ENCODE data around the gene TMX1.
A peak's percentile ranks its signal among the peaks of the same experiment; 100 is the strongest.

TMX1 gene

GRCh38 chr14:51239813-51240803, at the start of gene TMX1:
TMX1 (plus strand) TSS chr14:51240247; CDS start chr14:51240293, 46 bp downstream.
- CTCF ChIA-PET = interaction anchor here (0.6 to 0.7 kb wide), 3 partner anchors 288 to 978 kb away, joined by 3 read pairs; no protein-coding TSS in a partner anchor
- POLR2A ChIA-PET (ENCODE audit: low non-redundant PET) = interaction anchor here (1.0 kb wide), 1 partner anchor 10 kb away, joined by 3 read pairs; no protein-coding TSS in a partner anchor
- TF ChIP-seq CTCF (conservative IDR thresholded peaks at IDR 0.05; ENCODE audit: low read depth) = no peak
- DNase-seq (ENCODE audit: low spot score) = peak; percentile 100
- peak within 1 kb of the TSS; percentile 85 for H3K27ac ChIP-seq

- ChIA-PET POLR2A (ENCODE audit: low non-redundant PET) (no interaction called here), CTCF (interaction anchor here (0.7 kb wide), 1 partner anchor 19 kb away, joined by 3 read pairs; no protein-coding TSS in a partner anchor)
- no peak for DNase-seq (ENCODE audit: low spot score)
- H3K27ac ChIP-seq = no peak overlapping the region
- TF ChIP-seq CTCF (conservative IDR thresholded peaks at IDR 0.05; ENCODE audit: low read depth) = no peak
Observed at GRCh38 chr14:51201890-51202289, 38.2 kb upstream of the TMX1 start.

- CTCF ChIA-PET = interaction anchor here (0.6 kb wide), 1 partner anchor 620 kb away, joined by 3 read pairs; no protein-coding TSS in a partner anchor
- no peak for DNase-seq (ENCODE audit: low spot score)
- TF ChIP-seq CTCF (conservative IDR thresholded peaks at IDR 0.05; ENCODE audit: low read depth) = no peak
- POLR2A ChIA-PET (ENCODE audit: low non-redundant PET) = no interaction called here
- no peak overlapping the region for H3K27ac ChIP-seq
Observed at GRCh38 chr14:51202914-51203665, 37.0 kb upstream of the TMX1 start.

- ChIA-PET POLR2A (ENCODE audit: low non-redundant PET) (no interaction called here), CTCF (no interaction called here)
- no peak for TF ChIP-seq CTCF (conservative IDR thresholded peaks at IDR 0.05; ENCODE audit: low read depth)
- H3K27ac ChIP-seq = no peak overlapping the region
- DNase-seq (ENCODE audit: low spot score) = no peak
Observed at GRCh38 chr14:51203881-51204280, 36.2 kb upstream of the TMX1 start.

GRCh38 chr14:51205486-51205885, 34.6 kb upstream of the TMX1 start:
- ChIA-PET POLR2A (ENCODE audit: low non-redundant PET) (no interaction called here), CTCF (no interaction called here)
- no peak for TF ChIP-seq CTCF (conservative IDR thresholded peaks at IDR 0.05; ENCODE audit: low read depth)
- H3K27ac ChIP-seq = no peak overlapping the region
- no peak for DNase-seq (ENCODE audit: low spot score)

- no peak overlapping the region for H3K27ac ChIP-seq
- ChIA-PET POLR2A (ENCODE audit: low non-redundant PET) (no interaction called here), CTCF (interaction anchor here (1.0 kb wide), 1 partner anchor 11 kb away, joined by 3 read pairs; no protein-coding TSS in a partner anchor)
- no peak for TF ChIP-seq CTCF (conservative IDR thresholded peaks at IDR 0.05; ENCODE audit: low read depth)
- DNase-seq (ENCODE audit: low spot score) = no peak
Observed at GRCh38 chr14:51206462-51206861, 33.6 kb upstream of the TMX1 start.
